Activated gamma-delta T cell treated with Interleukin-2 at 50 U/mL for 16 hours (primary cell): ENCODE data around the gene ADAMTS14.
"Not testable (repeated sequence)": the region's sequence is repeated elsewhere in the genome, so short reads cannot be mapped to it uniquely, and the experiment has no call there.

Experiments used
- DNase-seq: peaks from one replicate; pipeline ENCODE4 v3.0.0-alpha.2; 2020

ADAMTS14 gene

GRCh38 chr10:70672165-70673042 lies at the start of gene ADAMTS14:
Gene ADAMTS14 (plus strand): TSS chr10:70672506. CDS start chr10:70672803, 297 bp downstream.
- peak; percentile 12 for DNase-seq

- no peak for DNase-seq
Measured at GRCh38 chr10:70622541-70622940, 49.8 kb upstream of the ADAMTS14 start.

GRCh38 chr10:70622981-70623844 lies 49.1 kb upstream of the ADAMTS14 start:
- no peak for DNase-seq

GRCh38 chr10:70626056-70626455 lies 46.2 kb upstream of the ADAMTS14 start:
- no peak for DNase-seq

- DNase-seq = no peak
Measured at GRCh38 chr10:70629338-70629737, 43.0 kb upstream of the ADAMTS14 start.

GRCh38 chr10:70631735-70632134 lies 40.6 kb upstream of the ADAMTS14 start:
- DNase-seq = not testable (repeated sequence)

- DNase-seq = no peak
Measured at GRCh38 chr10:70634011-70634410, 38.3 kb upstream of the ADAMTS14 start.

GRCh38 chr10:70634515-70634914 lies 37.8 kb upstream of the ADAMTS14 start:
- DNase-seq = not testable (repeated sequence)

- DNase-seq = not testable (repeated sequence)
Measured at GRCh38 chr10:70639640-70640383, 32.5 kb upstream of the ADAMTS14 start.

GRCh38 chr10:70643272-70643671 lies 29.0 kb upstream of the ADAMTS14 start:
- DNase-seq = not testable (repeated sequence)

- not testable (repeated sequence) for DNase-seq
Measured at GRCh38 chr10:70644959-70645358, 27.3 kb upstream of the ADAMTS14 start.

GRCh38 chr10:70647086-70647485 lies 25.2 kb upstream of the ADAMTS14 start:
- no peak for DNase-seq

GRCh38 chr10:70648427-70648826 lies 23.9 kb upstream of the ADAMTS14 start:
- DNase-seq = no peak

- no peak for DNase-seq
Measured at GRCh38 chr10:70649526-70649925, 22.8 kb upstream of the ADAMTS14 start.

GRCh38 chr10:70650104-70650503 lies 22.2 kb upstream of the ADAMTS14 start:
- no peak for DNase-seq

GRCh38 chr10:70650718-70651117 lies 21.6 kb upstream of the ADAMTS14 start:
- DNase-seq = no peak

- DNase-seq = no peak
Measured at GRCh38 chr10:70651661-70652060, 20.6 kb upstream of the ADAMTS14 start.

- no peak for DNase-seq
Measured at GRCh38 chr10:70652761-70653657, 19.3 kb upstream of the ADAMTS14 start.

- no peak for DNase-seq
Measured at GRCh38 chr10:70655316-70655715, 17.0 kb upstream of the ADAMTS14 start.

GRCh38 chr10:70656489-70656888 lies 15.8 kb upstream of the ADAMTS14 start:
- no peak for DNase-seq

- DNase-seq = no peak
Measured at GRCh38 chr10:70657041-70657440, 15.3 kb upstream of the ADAMTS14 start.
